Panc1 (cell line): ENCODE results near the gene MED25. TPM values are rescaled to one million over a fixed set of nuclear protein-coding genes. Genes with fewer than 3 reads are reported as not detected.

Source experiments
- ATAC-seq: fragments of 200-7000 bp; cut with Tn5 transposase; 2 replicates; pipeline ENCODE4 v1.9.1; 2020; ENCODE audit warnings: mild to moderate bottlenecking, moderate library complexity
- BruUV-seq: library from RNA; stranded (reverse); fragments of 400-500 nt; replicated peaks from 2 replicates; lab custom pipeline; 2021; lab: Mats Ljungman, UMichigan
- CTCF ChIA-PET: fragments of 300-600 bp; sonication (Branson Sonifier 250); formaldehyde crosslinking; loops from one replicate; lab custom pipeline; 2022; ENCODE audit warnings: antibody characterized with exemption; lab: Charles Lee
- POLR2A ChIA-PET: fragments of 300-600 bp; sonication (Branson Sonifier 250); formaldehyde crosslinking; loops from one replicate; lab custom pipeline; 2022; ENCODE audit warnings: antibody characterized with exemption; lab: Charles Lee
- DNase-seq: peaks from one replicate; pipeline ENCODE4 v3.0.0-alpha.2; 2010; ENCODE audit warnings: low read depth, low spot score
- H3K27ac ChIP-seq: 2 replicates; pipeline ENCODE4 v1.5.1; 2011; ENCODE audit warnings: mild to moderate bottlenecking, low read length, inconsistent platforms
- H3K27me3 ChIP-seq: fragments of 200-500 bp; sonication (Bioruptor generic); 2 replicates; pipeline ENCODE4 v1.6.0; 2014; ENCODE audit warnings: low read length, inconsistent platforms; ENCODE audit not compliant: control insufficient read depth, insufficient read depth
- H3K36me3 ChIP-seq: fragments of 200-500 bp; sonication (Bioruptor generic); 2 replicates; pipeline ENCODE4 v1.5.1; 2014; ENCODE audit warnings: inconsistent platforms, mild to moderate bottlenecking, low read length, moderate library complexity; ENCODE audit not compliant: control insufficient read depth, insufficient read depth
- H3K4me1 ChIP-seq: 2 replicates; pipeline ENCODE4 v1.5.1; 2011; ENCODE audit warnings: inconsistent platforms, mild to moderate bottlenecking, low read length, moderate library complexity; ENCODE audit not compliant: control insufficient read depth, insufficient read depth
- H3K4me3 ChIP-seq, 2 experiments: 2 replicates each; pipeline ENCODE4 v1.5.1; 2011 to 2012; ENCODE audit warnings: low read depth in 2 of 2, low read length in 2 of 2, mild to moderate bottlenecking in 2 of 2, inconsistent platforms in 1 of 2, moderate library complexity in 1 of 2
- H3K9me3 ChIP-seq: fragments of 200-500 bp; sonication (Bioruptor generic); 2 replicates; pipeline ENCODE4 v1.5.1; 2014; ENCODE audit warnings: low read depth, mild to moderate bottlenecking, inconsistent platforms, low read length, moderate library complexity; ENCODE audit not compliant: control insufficient read depth, insufficient read depth
- POLR2AphosphoS5 ChIP-seq: IDR thresholded peaks from 2 replicates; pipeline ENCODE4 v1.6.1; 2012; ENCODE audit warnings: mild to moderate bottlenecking, low read depth, low read length, moderate library complexity
- SIN3A ChIP-seq: IDR thresholded peaks from 2 replicates; pipeline ENCODE4 v1.6.1; 2012; ENCODE audit warnings: low read depth, mild to moderate bottlenecking, low read length, moderate library complexity, borderline replicate concordance; ENCODE audit not compliant: insufficient read depth
- TCF7L2 ChIP-seq: IDR thresholded peaks from 2 replicates; pipeline ENCODE4 v1.6.1; 2011; ENCODE audit warnings: mild to moderate bottlenecking, low read depth, low read length, inconsistent platforms
- in situ Hi-C: cut with HindIII; loops from 2 replicates; pipeline ENCODE4 v1.10.0; 2016; ENCODE audit warnings: low sequenced_read_pairs, low pct_unique_long_range_greater_than_20kb
- intact Hi-C: fragments of 100-400 bp; cut with micrococcal nuclease; formaldehyde crosslinking; loops from one replicate; pipeline ENCODE4 v1.10.0; 2022; ENCODE audit not compliant: unreplicated experiment
- total RNA-seq: library from RNA; stranded (reverse); gene quantifications from one replicate; pipeline ENCODE4 v1.2.1, GENCODE V29; 2021; ENCODE audit not compliant: unreplicated experiment
- TF ChIP-seq, protein P1 (sequence below): fragments of 450-650 bp; IDR thresholded peaks from 2 replicates; pipeline ENCODE4 v1.5.1; 2017; ENCODE audit warnings: mild to moderate bottlenecking
- TF ChIP-seq, protein P2 (sequence below), 2 experiments: IDR thresholded peaks; 2 replicates each; pipeline ENCODE4 v1.6.1; 2011 to 2012; ENCODE audit warnings: low read depth in 2 of 2, control low read depth in 1 of 2, low read length in 1 of 2, mild to moderate bottlenecking in 1 of 2, moderate library complexity in 1 of 2; ENCODE audit not compliant: insufficient read depth in 1 of 2

Gene MED25
- total RNA-seq, 1 experiment from 2014 or later = 52.4 TPM

DNA sequence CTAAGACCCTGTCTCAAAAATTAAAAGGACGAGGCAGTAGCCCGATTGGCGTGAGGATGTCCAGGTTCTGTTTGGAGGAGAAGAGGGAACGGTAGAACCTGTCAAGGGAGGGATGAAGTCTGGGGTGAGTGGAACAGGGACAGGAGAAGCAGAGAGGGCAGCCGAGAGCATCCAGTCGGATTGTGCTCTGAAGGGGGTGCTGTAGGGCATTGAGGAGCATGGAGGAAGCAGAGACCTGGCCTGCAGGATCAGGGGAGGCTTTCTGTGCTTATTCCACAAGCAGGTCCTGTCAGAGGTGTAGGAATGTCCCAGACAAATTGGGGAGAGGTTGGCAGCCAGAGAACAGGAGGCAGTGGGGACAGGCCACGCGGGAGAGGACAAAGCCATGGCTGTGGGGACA is 37.2 kb upstream of the MED25 start:
- intact Hi-C loops (no loop called here), in situ Hi-C loops (no loop called here)
- TF ChIP-seq, protein P1, sequence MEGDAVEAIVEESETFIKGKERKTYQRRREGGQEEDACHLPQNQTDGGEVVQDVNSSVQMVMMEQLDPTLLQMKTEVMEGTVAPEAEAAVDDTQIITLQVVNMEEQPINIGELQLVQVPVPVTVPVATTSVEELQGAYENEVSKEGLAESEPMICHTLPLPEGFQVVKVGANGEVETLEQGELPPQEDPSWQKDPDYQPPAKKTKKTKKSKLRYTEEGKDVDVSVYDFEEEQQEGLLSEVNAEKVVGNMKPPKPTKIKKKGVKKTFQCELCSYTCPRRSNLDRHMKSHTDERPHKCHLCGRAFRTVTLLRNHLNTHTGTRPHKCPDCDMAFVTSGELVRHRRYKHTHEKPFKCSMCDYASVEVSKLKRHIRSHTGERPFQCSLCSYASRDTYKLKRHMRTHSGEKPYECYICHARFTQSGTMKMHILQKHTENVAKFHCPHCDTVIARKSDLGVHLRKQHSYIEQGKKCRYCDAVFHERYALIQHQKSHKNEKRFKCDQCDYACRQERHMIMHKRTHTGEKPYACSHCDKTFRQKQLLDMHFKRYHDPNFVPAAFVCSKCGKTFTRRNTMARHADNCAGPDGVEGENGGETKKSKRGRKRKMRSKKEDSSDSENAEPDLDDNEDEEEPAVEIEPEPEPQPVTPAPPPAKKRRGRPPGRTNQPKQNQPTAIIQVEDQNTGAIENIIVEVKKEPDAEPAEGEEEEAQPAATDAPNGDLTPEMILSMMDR = no peak
- TF ChIP-seq TCF7L2 (no peak), POLR2AphosphoS5 (no peak)
- TF ChIP-seq, protein P2, sequence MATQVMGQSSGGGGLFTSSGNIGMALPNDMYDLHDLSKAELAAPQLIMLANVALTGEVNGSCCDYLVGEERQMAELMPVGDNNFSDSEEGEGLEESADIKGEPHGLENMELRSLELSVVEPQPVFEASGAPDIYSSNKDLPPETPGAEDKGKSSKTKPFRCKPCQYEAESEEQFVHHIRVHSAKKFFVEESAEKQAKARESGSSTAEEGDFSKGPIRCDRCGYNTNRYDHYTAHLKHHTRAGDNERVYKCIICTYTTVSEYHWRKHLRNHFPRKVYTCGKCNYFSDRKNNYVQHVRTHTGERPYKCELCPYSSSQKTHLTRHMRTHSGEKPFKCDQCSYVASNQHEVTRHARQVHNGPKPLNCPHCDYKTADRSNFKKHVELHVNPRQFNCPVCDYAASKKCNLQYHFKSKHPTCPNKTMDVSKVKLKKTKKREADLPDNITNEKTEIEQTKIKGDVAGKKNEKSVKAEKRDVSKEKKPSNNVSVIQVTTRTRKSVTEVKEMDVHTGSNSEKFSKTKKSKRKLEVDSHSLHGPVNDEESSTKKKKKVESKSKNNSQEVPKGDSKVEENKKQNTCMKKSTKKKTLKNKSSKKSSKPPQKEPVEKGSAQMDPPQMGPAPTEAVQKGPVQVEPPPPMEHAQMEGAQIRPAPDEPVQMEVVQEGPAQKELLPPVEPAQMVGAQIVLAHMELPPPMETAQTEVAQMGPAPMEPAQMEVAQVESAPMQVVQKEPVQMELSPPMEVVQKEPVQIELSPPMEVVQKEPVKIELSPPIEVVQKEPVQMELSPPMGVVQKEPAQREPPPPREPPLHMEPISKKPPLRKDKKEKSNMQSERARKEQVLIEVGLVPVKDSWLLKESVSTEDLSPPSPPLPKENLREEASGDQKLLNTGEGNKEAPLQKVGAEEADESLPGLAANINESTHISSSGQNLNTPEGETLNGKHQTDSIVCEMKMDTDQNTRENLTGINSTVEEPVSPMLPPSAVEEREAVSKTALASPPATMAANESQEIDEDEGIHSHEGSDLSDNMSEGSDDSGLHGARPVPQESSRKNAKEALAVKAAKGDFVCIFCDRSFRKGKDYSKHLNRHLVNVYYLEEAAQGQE (IDR thresholded peaks at IDR 0.05; ENCODE audit: insufficient read depth in 1 of 2, low read depth in 2 of 2, low read length in 1 of 2) = no peak
- no peaks in the 10 kb centered on the region for H3K9me3 ChIP-seq
- H3K4me1 ChIP-seq = no peaks in the 10 kb centered on the region
- no TSS peak for BruUV-seq
- no peak overlapping the region for H3K27ac ChIP-seq
- H3K4me3 ChIP-seq = no peak overlapping the region
- POLR2A ChIA-PET = no interaction called here
- no peaks in the 10 kb centered on the region for H3K27me3 ChIP-seq
- H3K36me3 ChIP-seq = no peaks in the 10 kb centered on the region
- CTCF ChIA-PET = no interaction called here
- DNase-seq (no peak), ATAC-seq (no peak; the same call in 1 of the 2 replicates)

DNA sequence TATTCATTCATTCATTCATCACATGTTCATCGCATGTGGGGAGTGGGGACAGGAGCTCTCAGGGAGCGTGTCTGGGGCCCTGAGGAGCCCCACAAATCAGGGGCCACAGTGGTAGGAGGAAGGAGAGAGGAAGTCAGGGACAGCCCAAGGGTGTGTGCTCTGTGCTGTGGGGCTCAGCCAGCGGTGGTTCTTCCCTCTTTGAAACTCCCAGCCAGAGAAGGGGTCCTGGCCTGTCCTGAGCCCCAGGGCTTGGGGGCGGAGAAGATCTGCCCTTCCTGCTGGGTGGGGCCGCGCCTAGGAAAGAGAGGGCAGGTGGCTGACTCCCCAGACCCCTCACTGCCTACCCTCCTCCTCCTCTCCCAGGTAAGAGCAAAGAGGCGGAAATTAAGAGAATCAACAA is 36.7 kb upstream of the MED25 start:
- DNase-seq = no peak
- TF ChIP-seq POLR2AphosphoS5 (no peak), SIN3A (no peak), TCF7L2 (no peak)
- TF ChIP-seq, protein P1 = no peak
- TF ChIP-seq, protein P2 (IDR thresholded peaks at IDR 0.05; ENCODE audit: insufficient read depth in 1 of 2, low read depth in 2 of 2, low read length in 1 of 2) = no peak
- in situ Hi-C loops = no loop called here
- BruUV-seq = no TSS peak
- H3K36me3 ChIP-seq = no peaks in the 10 kb centered on the region
- ATAC-seq = no peak
- no peak overlapping the region for H3K4me3 ChIP-seq
- intact Hi-C loops = no loop called here
- ChIA-PET POLR2A (no interaction called here), CTCF (no interaction called here)
- H3K4me1 ChIP-seq = no peaks in the 10 kb centered on the region
- H3K27me3 ChIP-seq = no peaks in the 10 kb centered on the region
- no peak overlapping the region for H3K27ac ChIP-seq
- no peaks in the 10 kb centered on the region for H3K9me3 ChIP-seq
